ENCODE measurements around the gene BCL2. TPM values are rescaled to one million over a fixed set of nuclear protein-coding genes. Genes with fewer than 3 reads are reported as not detected.

BCL2 gene
- total RNA-seq, 2 donors from 2014 or later: 98.3 to 133 TPM

DNA sequence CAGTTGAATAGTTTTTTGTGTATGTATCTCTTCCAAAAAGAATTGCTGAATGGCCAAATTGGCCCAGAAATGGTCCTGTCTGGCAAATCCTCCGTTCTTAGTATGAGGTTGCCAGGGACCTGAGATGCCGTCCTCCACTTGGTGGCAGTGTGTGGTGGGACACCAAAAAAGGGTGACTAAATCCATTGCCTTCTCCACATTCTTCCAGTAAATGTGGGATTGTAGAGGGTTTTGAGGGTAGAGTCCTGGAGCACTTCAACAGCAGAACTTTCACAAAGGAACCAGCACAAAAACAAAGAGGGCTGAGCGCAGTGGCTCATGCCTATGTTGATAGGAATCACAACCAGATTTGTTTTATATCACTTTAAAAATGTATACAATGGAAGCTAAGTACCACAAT is 199.9 kb downstream of the BCL2 start:
- Mint-ChIP-seq H3K4me3 (no peak overlapping the region), H3K27ac (peak overlapping the region; percentile 51), H3K36me3 (ENCODE audit: insufficient read depth in 2 of 2) (peaks cover 0 to 2% of the 10 kb centered on the region in 2 donors), H3K4me1 (ENCODE audit: low read depth) (peaks cover 4% of the 10 kb centered on the region), H3K9me3 (peaks cover 0 to 1% of the 10 kb centered on the region in 2 donors), H3K27me3 (ENCODE audit: low read depth) (peaks cover 27% of the 10 kb centered on the region)
- DNase-seq (no peak), ATAC-seq (replicated peaks in 1 of 2) (peak; percentile 51 to 62)

DNA sequence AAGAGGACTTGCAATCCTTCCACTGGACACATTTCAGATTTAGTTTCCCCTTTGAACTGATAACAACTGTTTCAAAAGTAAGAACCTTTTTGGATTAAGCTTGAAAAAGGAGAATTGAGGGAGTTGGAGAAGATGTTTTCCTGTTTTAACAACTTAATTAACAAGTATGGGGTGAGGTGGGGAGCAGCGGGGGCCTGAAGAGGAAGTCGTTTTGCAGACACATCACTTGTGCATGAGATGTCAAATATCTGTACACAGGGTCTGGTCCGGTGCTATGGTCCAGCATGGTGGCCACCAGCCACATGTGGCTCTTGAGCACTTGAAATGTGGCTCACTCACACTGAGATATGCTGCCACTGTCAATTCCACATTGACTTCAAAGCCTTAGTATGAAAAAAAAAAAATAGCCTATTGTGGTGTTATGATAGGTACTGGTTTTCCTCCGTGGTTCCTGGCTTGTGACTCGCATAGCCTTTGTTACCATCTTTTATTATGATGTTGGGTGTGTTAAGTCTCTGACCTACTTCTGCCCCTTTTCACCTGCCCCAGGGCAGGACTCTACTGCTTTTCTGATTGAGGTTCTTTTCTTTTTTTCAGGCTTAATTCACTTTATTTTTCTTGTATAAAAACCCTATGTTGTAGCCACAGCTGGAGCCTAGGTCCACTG is 205.5 kb downstream of the BCL2 start:
- Mint-ChIP-seq H3K27me3 (ENCODE audit: low read depth) (peaks cover 29% of the 10 kb centered on the region), H3K36me3 (ENCODE audit: insufficient read depth in 2 of 2) (peaks cover 0 to 4% of the 10 kb centered on the region in 2 donors), H3K27ac (no peak overlapping the region), H3K4me3 (no peak overlapping the region), H3K4me1 (ENCODE audit: low read depth) (peaks cover 20% of the 10 kb centered on the region), H3K9me3 (peaks cover 0 to 3% of the 10 kb centered on the region in 2 donors)
- ATAC-seq (replicated peaks in 1 of 2) (peak in 1 of 2 donors; percentile 15), DNase-seq (no peak)

DNA sequence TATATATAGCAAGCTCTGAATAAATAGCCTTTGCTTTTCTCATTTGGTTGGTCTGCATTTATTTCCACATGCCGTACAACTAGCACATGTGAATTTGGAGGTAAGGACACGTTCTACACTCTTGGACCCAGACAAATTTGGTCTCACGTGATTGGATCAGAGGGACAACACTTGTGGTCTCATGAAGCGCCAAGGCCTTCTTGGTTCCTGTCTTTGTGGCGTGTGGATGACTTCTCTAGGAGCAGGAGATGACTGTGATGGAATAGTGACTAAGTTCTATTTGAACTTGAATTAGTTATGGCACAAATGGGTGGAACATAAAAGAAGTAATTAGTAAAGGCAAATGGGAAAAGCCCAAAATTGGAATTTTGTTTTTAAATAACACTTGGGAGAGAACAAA is 206.9 kb downstream of the BCL2 start:
- no peak for DNase-seq
- no peak for ATAC-seq (replicated peaks in 1 of 2)
- H3K27me3 Mint-ChIP-seq (ENCODE audit: low read depth): peaks cover 17% of the 10 kb centered on the region

DNA sequence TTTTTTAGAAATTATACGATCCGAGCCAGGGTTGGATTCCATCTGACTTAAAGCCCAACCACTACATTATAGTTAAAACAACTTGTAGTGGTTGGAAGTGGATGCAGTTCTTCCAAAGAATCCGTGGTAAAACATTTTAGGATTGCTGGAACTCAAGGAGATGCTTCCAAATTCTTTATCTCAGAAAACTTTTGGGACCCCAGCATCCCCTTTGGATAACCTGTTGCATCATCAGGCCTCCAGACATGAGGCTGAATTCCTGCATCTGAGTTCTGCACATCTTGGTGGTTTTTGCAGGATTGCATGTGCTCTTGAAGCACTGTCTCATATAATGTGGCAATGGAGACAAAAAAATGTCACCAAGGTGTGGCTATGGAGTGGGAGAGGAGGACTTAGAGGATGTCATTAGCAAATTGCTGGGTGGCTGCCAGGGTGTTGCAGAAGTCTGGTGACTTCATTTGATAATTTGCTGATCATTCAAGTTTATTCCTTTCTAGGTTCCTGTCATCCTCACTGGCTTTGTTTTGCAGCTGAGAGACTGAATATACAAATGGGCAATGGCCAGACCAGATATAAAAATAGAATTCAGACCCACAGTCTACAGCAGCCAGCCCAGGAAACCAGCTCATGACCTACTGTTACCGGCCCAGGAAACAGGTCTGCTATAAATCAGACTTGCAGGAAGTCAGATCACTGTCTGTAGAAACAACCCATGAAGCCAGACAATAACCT is 207.7 kb downstream of the BCL2 start:
- H3K27me3 Mint-ChIP-seq (ENCODE audit: low read depth): peaks cover 9% of the 10 kb centered on the region
- peaks cover 0 to 4% of the 10 kb centered on the region in 2 donors for H3K36me3 Mint-ChIP-seq (ENCODE audit: insufficient read depth in 2 of 2)
- H3K4me3 Mint-ChIP-seq: no peak overlapping the region
- ATAC-seq (replicated peaks in 1 of 2): no peak
- H3K27ac Mint-ChIP-seq: no peak overlapping the region
- peaks cover 36% of the 10 kb centered on the region for H3K4me1 Mint-ChIP-seq (ENCODE audit: low read depth)
- DNase-seq: no peak
- peaks cover 0 to 3% of the 10 kb centered on the region in 2 donors for H3K9me3 Mint-ChIP-seq

More for the DNA sequence above, 206.9 kb downstream of the BCL2 start:
- Mint-ChIP-seq H3K27ac (no peak overlapping the region), H3K4me1 (ENCODE audit: low read depth) (peaks cover 27% of the 10 kb centered on the region), H3K9me3 (peaks cover 0 to 3% of the 10 kb centered on the region in 2 donors), H3K36me3 (ENCODE audit: insufficient read depth in 2 of 2) (peaks cover 0 to 4% of the 10 kb centered on the region in 2 donors), H3K4me3 (no peak overlapping the region)

DNA sequence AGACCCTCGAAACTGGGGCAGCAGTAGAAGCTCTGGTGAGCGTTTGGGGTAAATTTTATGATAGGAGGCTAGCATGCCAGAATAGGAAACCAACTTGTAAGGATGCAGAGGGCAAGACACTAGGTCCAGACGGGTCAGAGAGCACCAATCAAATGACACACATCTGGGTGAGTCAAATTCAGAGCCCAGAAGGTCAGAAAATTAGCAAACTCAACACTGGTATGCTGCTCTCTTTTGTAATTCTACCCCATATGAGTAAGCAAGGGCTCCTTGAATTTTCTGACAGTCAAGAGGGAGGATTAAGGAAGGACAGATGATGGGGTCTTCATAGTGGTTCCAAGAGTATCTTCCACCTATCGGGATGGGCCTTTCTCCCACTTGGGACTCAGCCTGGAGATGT is 209.8 kb downstream of the BCL2 start:
- Mint-ChIP-seq H3K9me3 (peaks cover 0 to 7% of the 10 kb centered on the region in 2 donors), H3K27me3 (ENCODE audit: low read depth) (peaks cover 6% of the 10 kb centered on the region), H3K36me3 (ENCODE audit: insufficient read depth in 2 of 2) (peaks cover 0 to 9% of the 10 kb centered on the region in 2 donors), H3K27ac (no peak overlapping the region), H3K4me1 (ENCODE audit: low read depth) (peaks cover 53% of the 10 kb centered on the region), H3K4me3 (no peak overlapping the region)
- peak; percentile 22 to 60 for ATAC-seq (replicated peaks in 1 of 2)
- no peak for DNase-seq

DNA sequence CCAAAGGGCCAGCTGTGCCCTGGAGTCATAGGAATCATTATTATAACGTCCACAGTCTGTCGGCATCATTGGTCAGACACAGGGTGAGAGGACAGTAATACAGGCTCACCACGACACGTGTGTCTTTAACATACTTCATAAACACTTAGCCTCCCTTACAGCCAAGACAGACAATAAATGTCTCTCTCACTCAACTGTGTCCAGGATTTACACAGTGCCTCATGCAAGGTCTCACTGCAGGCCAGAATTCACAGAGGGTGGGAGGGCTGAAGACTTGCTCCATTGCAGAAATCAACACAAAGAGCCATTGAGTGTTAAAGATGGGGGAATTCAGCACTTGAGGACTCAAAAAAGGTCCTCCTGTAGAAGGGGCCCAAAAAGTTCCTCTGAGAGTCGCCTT is 210.5 kb downstream of the BCL2 start:
- DNase-seq (no peak), ATAC-seq (replicated peaks in 1 of 2) (no peak)
- Mint-ChIP-seq H3K4me3 (no peak overlapping the region), H3K4me1 (ENCODE audit: low read depth) (peaks cover 52% of the 10 kb centered on the region), H3K9me3 (peaks cover 0 to 7% of the 10 kb centered on the region in 2 donors), H3K27ac (no peak overlapping the region), H3K27me3 (ENCODE audit: low read depth) (peaks cover 6% of the 10 kb centered on the region), H3K36me3 (ENCODE audit: insufficient read depth in 2 of 2) (peaks cover 0 to 9% of the 10 kb centered on the region in 2 donors)

DNA sequence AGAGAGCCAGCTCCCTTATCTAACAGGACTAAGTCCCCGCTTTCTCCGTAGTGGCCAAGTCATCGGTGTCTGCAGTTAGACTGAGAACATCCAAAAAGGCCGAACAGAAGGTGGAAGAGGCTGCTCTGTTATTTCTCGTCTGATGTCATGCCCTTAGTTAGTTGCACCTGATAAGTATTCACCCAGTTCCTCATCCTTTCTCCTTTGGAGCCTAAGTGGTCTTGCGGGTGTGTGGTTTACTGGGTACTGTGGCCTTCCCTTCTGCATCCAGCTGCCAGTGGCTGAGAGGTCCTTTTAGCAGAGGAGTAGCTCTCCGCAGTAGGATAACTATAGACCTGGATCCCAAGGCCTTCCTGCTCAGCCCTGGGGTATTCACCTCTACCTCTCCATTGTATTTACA is 211.6 kb downstream of the BCL2 start:
- Mint-ChIP-seq H3K27ac (no peak overlapping the region), H3K4me3 (no peak overlapping the region), H3K36me3 (ENCODE audit: insufficient read depth in 2 of 2) (peaks cover 7 to 9% of the 10 kb centered on the region in 2 donors), H3K27me3 (ENCODE audit: low read depth) (peaks cover 6% of the 10 kb centered on the region), H3K9me3 (peaks cover 3 to 7% of the 10 kb centered on the region in 2 donors), H3K4me1 (ENCODE audit: low read depth) (peaks cover 56% of the 10 kb centered on the region)
- DNase-seq (no peak), ATAC-seq (replicated peaks in 1 of 2) (no peak)

DNA sequence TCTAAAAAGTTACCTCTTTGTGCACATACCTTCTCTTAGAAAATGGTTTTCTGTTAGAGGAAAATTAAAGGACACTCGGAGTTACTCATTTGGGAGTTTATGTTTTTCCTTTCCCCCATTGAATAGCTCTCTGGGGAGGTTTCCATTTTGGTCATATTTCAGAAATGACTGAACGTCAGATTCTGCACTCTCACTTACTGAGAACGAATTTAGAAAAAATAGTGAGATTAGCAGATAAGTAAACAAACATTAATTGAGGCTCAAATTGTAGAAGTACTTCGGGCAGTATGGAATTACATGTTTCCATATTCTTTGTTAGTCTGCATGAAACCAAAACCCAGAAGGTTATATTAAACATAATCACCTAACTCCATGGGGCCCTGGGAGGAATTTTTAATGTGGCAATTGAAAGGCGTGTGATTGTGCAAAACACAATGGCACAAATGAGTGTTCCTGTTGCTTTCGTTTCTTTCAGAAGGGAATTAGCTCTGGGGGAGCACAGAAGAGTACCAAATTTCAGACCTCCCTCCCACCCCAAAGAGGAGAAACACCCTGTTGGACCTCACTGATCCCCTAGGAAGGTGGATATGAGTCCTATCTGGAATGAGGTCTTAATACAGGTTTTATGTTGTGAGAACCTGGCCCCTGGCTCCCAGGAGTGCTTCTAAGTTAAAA is 212.3 kb downstream of the BCL2 start:
- ATAC-seq (replicated peaks in 1 of 2): peak; percentile 70 to 71
- H3K4me1 Mint-ChIP-seq (ENCODE audit: low read depth): peaks cover 58% of the 10 kb centered on the region
- H3K9me3 Mint-ChIP-seq: peaks cover 3 to 7% of the 10 kb centered on the region in 2 donors
- H3K36me3 Mint-ChIP-seq (ENCODE audit: insufficient read depth in 2 of 2): peaks cover 7 to 9% of the 10 kb centered on the region in 2 donors
- H3K27me3 Mint-ChIP-seq (ENCODE audit: low read depth): peaks cover 6% of the 10 kb centered on the region
- H3K27ac Mint-ChIP-seq: peak overlapping the region; percentile 56
- H3K4me3 Mint-ChIP-seq: peak overlapping the region; percentile 62 to 76
- no peak for DNase-seq

DNA sequence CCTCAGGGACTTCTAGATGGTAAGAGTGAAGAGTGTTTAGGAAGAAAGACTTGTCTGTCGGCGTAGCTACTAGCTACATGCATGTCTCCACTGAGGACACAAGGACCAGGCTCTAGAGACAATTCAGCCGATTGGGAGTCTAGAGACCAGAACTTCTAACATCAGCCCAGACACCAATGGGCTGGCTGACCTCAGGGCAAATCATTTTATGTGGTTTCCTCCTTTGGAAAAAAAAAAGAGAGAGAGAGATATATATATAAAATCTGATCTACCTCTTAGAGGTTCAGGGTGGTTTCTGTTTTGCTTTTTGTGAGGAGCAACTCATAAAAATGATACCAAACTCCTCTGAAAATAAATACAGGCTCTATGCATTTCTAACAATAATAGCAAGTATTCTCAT is 212.8 kb downstream of the BCL2 start:
- no peak for DNase-seq
- peak; percentile 45 to 52 for ATAC-seq (replicated peaks in 1 of 2)
- H3K9me3 Mint-ChIP-seq: peaks cover 3 to 7% of the 10 kb centered on the region in 2 donors

DNA sequence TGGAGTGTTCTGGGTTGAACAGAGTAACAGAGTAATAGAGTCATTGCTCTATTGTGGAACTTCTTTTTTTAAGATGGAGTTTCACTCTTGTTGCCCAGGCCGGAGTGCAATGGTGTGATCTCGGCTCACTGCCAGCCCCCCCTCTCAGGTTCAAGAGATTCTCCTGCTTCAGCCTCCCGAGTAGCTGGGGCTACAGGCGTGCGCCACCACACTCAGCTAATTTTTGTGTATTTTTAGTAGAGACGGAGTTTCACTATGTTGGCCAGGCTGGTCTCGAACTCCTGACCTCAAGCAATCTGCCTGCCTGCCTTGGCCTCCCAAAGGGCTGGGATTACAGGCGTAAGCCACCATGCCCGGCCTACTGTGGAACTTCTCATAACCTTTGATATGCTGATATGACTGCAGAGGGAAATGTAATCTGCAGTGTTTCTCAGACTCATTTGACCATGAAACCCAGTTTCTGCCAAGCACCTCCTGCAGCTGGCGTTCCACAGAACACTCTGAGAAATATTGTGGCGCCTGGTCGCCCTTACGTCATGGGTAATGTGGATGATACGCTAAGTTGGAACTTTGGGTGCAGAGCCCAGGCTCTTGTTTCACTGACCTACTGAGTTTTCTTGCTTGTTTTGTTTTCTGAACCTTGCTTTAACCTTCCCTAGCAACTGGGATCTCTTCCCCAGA is 213.8 kb downstream of the BCL2 start:
- no peak overlapping the region for H3K27ac Mint-ChIP-seq
- H3K4me3 Mint-ChIP-seq: peak overlapping the region in 1 of 2 donors; percentile 76
- no peak for ATAC-seq (replicated peaks in 1 of 2)
- H3K27me3 Mint-ChIP-seq (ENCODE audit: low read depth): peaks cover 3% of the 10 kb centered on the region
- DNase-seq: no peak
- peaks cover 3 to 4% of the 10 kb centered on the region in 2 donors for H3K9me3 Mint-ChIP-seq
- H3K4me1 Mint-ChIP-seq (ENCODE audit: low read depth): peaks cover 67% of the 10 kb centered on the region
- H3K36me3 Mint-ChIP-seq (ENCODE audit: insufficient read depth in 2 of 2): peaks cover 6 to 7% of the 10 kb centered on the region in 2 donors

More for the DNA sequence above, 212.8 kb downstream of the BCL2 start:
- Mint-ChIP-seq H3K27me3 (ENCODE audit: low read depth) (peaks cover 6% of the 10 kb centered on the region), H3K4me1 (ENCODE audit: low read depth) (peaks cover 64% of the 10 kb centered on the region), H3K27ac (peak overlapping the region; percentile 56), H3K4me3 (peak overlapping the region; percentile 62 to 76), H3K36me3 (ENCODE audit: insufficient read depth in 2 of 2) (peaks cover 7 to 9% of the 10 kb centered on the region in 2 donors)

DNA sequence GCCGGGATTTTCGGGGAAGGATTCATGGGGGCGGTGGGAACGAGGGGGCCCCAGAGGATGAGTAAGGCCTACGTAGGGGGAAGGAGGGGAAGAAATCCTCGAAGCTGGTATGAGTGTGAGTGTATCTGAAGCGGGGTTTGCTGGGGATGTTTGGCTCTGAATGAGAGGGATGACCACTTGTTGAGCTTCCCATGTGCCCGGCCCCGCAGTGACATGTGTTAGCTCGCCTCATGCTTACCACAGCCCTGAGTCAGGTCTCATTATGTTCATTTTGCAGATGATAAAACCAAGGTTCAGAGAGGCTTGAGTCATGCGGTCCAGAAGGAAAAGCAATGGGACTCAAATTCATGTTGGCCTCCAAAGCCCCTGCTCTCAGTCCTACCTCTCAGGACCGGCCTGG is 214.7 kb downstream of the BCL2 start:
- no peak overlapping the region for H3K4me3 Mint-ChIP-seq
- peaks cover 3 to 4% of the 10 kb centered on the region in 2 donors for H3K9me3 Mint-ChIP-seq
- peaks cover 68% of the 10 kb centered on the region for H3K4me1 Mint-ChIP-seq (ENCODE audit: low read depth)
- ATAC-seq (replicated peaks in 1 of 2) (no peak), DNase-seq (no peak)
- H3K36me3 Mint-ChIP-seq (ENCODE audit: insufficient read depth in 2 of 2): peaks cover 6 to 7% of the 10 kb centered on the region in 2 donors
- H3K27me3 Mint-ChIP-seq (ENCODE audit: low read depth): peaks cover 7% of the 10 kb centered on the region
- no peak overlapping the region for H3K27ac Mint-ChIP-seq

DNA sequence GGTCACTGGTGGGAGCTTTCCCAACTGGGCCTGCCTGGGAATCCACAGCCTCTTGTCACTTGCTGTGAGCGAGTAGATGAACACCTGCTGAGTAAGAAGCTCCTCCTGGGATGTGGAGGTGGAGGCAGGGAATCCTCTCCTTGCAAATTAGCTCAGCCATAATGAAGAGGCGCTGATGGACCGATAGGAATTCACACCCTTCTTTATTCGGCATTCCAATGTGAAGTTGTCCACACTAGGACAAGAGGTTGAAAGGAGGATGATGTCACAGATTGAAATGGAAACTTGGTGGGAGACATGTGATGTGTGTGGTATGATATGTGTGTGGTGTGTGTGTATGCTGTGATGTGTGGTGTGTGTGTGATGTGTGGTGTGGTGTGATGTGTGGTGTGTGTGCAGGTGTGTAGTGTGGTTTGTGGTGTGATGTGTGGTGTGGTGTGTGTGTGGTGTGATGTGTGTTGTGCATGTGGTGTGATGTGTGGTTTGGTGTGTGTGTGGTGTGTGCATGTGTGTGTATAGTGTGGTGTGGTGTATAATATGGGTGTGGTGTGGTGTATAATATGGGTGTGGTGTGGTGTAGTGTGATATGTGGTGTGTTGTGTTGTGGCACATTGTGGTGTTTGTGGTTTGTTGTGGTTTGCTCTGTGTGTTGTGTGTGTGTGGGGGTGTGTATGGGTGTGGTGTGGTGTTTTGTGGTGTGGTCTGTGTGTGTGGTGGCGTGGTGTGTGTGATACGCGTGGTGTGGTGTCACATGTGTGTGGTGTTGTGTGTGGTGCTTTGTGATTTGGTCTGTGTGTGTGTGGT is 216.4 kb downstream of the BCL2 start:
- DNase-seq: no peak
- H3K4me3 Mint-ChIP-seq: no peak overlapping the region
- peaks cover 6 to 7% of the 10 kb centered on the region in 2 donors for H3K36me3 Mint-ChIP-seq (ENCODE audit: insufficient read depth in 2 of 2)
- H3K9me3 Mint-ChIP-seq: peaks cover 3 to 4% of the 10 kb centered on the region in 2 donors
- ATAC-seq (replicated peaks in 1 of 2): no peak
- peaks cover 7% of the 10 kb centered on the region for H3K27me3 Mint-ChIP-seq (ENCODE audit: low read depth)
- peaks cover 78% of the 10 kb centered on the region for H3K4me1 Mint-ChIP-seq (ENCODE audit: low read depth)
- H3K27ac Mint-ChIP-seq: peak overlapping the region; percentile 10
